ENCODE measurements around the gene ARHGDIA. TPM values are rescaled to one million over a fixed set of nuclear protein-coding genes. Genes with fewer than 3 reads are reported as not detected.

The ARHGDIA gene
- polyA plus RNA-seq, 3 donors = 145 to 242 (median 217) TPM

DNA sequence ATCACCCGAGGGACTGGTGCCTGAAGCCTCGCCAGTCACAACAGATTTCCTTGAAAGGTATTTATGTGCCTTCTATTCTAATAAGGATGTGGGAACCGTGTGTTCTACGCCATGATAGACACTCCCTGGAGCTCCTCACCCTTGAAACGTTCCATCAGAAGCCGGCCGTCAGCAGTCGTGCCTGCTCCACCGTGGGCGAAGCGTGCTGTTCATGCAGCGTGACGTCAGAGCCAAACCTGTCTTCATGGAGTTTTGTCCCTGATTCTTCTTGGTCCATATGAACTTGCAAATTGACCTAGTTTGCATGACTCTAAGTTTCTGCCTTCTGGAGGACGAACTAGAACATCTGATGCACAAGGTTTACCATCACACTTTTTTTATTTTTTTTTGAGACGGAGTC lies 31.8 kb downstream of the ARHGDIA start:
- no peak for DNase-seq (ENCODE audit: extremely low read depth in 1 of 11, low read depth in 9 of 11, low spot score in 4 of 11)

DNA sequence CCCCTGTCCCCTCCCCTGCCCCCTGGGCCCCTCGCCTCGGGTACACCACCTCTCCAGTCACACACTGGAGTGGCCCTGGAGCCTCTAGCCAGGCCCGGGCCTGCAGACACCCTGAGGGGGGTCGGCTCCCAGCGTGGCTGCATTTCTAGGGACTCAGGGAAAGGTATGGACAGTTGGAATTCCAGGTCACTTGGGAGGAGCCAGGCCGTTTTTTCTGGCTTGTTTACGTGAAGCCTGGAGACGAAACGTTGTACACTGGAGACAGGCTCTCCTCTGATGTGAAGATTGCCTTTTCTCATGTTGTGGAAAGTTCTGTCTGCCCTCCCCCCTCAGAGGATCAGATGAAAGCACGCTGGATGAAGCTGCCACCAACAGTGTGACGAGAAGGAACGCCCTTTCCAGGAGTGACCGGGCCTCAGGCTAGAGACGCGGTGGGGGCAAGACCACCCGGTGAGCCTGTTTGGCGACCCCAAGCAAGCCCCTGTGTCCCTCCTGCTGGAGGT lies 32.3 kb downstream of the ARHGDIA start:
- DNase-seq (ENCODE audit: extremely low read depth in 1 of 11, low read depth in 9 of 11, low spot score in 4 of 11) = no peak

DNA sequence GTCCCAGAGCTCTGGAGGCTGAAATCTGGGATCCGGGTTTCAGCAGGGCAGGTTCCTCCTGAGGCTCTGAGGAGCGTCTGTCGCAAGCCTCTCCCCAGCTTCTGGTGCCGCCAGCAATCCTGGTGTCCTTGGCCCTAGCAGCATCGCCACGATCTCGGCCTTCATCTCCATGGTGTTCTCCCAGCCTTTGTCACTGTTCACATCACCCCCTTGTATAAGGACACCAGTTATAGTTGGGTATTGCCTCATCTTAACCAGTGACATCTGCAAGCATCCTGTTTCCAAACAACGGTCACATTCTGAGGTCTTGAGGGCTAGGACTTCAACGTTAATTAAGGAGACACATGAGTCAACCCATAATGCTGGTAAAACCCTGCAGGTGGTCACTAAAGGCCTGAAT lies 33.5 kb downstream of the ARHGDIA start:
- DNase-seq (ENCODE audit: extremely low read depth in 1 of 11, low read depth in 9 of 11, low spot score in 4 of 11) = no peak

DNA sequence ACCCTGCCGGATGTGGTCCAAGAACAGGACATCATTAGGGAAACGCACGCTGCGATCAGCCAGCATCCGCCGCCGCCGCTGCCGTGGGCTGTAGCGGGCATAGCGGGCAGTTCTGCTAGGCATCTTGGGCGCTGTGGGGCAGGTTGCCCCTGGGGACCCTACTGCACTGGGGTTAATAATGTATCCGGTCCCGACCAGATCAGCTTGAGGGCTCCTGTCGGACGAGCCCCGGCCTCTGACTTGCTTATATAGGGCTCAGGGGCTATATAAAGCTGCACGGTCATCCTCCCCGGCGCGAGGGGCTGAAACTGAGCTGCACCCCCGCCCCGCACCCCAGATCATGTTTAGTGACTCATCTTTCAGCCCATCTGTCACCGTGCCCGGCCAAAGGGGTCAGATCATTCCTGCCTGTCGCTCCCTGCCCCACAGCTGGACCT lies 36.3 kb downstream of the ARHGDIA start, which contains the start of gene PPP1R27:
Gene PPP1R27, minus strand, starts transcription at position 220 of the 437 bp plus-strand sequence. Its CDS starts 97 bp downstream, at position 123.
- no peak for DNase-seq (ENCODE audit: extremely low read depth in 1 of 11, low read depth in 9 of 11, low spot score in 4 of 11)

DNA sequence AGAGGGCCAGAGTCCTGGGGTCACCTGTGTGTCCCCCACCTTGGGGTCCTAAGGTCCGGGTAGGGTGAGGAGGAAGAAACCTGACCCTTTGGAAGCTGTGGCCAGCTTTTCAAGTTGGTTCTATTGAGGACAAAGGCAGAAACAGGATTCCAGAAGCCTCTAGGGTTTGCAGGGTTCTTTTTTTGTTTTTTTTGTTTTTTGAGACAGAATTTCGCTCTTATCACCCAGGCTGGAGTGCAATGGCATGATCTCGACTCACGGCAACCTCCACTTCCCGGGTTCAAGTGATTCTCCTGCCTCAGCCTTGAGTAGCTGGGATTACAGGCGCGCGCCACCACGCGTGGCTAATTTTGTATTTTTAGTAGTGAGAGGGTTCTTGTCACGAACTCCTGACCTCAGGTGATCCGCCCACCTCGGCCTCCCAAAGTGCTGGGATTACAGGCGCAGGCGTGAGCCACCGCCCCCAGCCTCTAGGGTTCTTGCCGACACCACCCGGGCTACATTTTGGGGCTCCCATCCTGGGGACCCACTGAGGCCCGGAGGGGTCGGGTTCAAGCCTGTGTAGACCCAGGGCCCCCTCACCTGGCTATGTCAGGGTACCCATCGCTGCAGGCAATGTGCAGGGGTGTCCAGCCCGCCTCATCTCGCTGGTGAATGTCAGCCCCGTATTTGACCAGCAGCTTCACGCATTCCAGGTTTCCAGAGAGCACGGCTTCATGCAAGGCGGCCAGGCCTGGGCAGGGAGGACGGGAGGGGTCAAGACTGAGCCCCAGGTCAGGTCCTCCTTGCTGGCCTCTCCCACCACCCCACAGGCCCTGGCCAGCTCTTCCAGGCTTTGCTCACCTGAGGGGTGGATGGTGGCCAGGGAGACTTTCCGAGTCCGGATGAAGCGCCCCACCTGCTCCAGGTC lies 37.0 kb downstream of the ARHGDIA start:
- DNase-seq (ENCODE audit: extremely low read depth in 1 of 11, low read depth in 9 of 11, low spot score in 4 of 11) = no peak

DNA sequence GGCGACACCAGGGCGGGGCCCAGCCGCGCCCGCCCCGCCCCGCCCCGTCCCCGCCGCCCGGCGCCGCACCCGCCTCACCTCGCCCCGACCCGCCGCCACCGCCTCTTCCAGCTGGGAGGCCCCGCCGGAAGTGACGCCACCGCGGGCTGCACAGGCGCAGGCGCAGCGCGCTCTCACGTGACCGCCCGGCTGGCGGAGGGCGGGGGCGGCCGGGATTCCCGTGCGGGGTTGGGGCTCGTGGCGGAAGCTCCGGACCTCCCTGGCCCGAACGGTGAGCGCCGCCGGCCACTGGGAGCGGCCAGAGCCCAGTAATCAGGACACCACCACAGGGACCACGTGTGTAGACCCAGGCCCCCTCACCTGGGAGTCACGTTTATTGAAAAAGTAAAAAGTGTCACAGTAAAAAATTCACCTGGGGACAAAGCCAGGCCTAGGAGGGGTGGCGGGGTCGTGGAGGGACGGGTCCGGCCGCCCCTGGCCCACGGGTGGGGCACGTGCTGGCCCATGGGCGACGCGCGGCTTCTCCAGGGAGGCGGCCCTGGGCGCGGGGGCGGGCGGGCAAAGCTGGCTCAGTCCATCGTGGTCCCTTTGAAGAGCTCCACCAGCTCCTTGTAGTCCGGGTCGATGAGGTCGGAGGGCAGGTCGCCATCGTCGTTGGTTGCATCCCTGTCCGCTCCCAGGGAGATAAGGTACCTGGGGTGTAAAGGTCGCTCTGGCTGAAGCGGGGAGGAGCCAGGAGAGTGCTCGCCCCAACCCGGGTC lies 37.8 kb downstream of the ARHGDIA start, which contains the start of gene MCRIP1:
Gene MCRIP1, minus strand, starts transcription at position 132 of the 761 bp plus-strand sequence. CDS start 8,785 bp downstream, outside the sequence.
- DNase-seq (ENCODE audit: extremely low read depth in 1 of 11, low read depth in 9 of 11, low spot score in 4 of 11) = peak; percentile 80 to 94 (median 89)

DNA sequence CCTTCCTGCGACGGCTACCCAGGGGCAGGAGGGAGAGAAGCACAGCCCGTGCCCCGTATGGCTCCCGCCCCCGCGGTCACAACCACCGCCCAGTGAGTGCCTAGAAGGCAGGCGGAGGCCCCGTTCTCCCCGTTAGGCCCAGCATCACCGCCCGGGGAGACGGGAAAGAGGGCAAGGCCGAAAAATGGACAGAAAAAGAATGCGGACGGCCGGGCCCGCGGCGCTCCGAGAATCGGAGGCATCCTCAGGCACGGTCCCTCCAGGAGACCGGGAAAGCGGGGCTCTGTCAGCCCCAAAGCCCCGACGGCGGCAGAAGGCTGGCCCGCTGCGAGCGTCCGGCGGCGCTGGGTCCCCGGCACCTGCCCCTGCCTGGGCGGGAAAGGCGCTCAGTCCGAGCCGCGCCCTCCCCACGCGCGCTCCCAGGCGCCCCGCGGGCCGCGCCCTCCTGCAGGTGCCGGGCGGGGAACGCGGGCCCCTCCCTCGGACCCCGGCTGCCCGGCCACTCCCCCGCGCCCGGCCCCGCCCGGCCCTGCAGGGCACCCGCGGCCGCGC lies 38.5 kb downstream of the ARHGDIA start:
- DNase-seq (ENCODE audit: extremely low read depth in 1 of 11, low read depth in 9 of 11, low spot score in 4 of 11) = no peak

DNA sequence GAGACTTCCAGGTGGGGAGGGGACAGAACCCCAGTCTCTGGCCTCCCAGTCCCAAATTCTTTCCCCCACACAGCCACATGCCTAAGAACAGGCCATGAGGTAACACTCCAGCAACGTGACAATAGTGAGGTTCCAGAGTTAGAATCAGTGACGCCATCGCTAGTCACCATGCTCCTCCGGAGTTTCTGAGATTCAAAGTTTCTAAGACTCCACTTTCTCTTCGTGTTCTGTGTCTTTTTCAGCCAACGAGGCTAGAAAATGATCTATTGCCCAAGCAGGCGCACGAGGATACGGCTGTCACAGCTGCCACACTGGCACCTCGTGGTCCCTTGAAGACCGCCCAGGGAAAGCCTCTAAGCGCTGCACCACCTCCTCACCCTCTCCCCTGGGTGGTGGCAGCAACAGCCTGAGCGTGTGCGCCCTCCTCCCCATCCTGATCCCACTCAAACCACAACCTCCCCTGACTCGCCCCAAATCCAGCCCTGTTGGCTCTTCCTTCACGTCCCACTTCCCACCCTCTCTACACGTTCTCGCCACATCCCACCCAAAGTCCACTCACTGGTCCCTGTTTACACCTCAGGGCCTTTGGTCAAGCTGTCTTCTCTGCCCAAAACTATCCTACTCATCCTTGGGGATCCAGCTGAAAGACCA lies 39.1 kb downstream of the ARHGDIA start:
- no peak for DNase-seq (ENCODE audit: extremely low read depth in 1 of 11, low read depth in 9 of 11, low spot score in 4 of 11)

DNA sequence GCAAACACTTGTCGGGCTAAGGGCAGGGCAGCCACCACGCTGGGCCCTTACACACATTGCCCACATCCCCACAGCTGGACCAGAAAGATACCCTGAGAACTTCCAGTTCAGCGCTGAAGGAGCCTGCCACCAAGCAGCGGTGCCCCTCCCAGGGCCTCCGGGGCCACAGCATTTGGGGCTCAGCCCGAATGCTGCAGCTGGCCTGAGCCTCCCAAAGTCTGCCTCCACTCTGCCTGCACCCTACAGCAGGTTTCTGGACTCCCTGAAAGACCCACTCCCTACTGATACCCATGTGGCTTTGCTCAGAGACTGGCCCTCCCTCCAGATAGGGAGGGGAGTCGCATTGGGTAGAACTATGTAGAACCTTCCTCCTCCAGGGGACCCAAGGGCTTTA lies 39.6 kb downstream of the ARHGDIA start:
- DNase-seq (ENCODE audit: extremely low read depth in 1 of 11, low read depth in 9 of 11, low spot score in 4 of 11) = no peak

DNA sequence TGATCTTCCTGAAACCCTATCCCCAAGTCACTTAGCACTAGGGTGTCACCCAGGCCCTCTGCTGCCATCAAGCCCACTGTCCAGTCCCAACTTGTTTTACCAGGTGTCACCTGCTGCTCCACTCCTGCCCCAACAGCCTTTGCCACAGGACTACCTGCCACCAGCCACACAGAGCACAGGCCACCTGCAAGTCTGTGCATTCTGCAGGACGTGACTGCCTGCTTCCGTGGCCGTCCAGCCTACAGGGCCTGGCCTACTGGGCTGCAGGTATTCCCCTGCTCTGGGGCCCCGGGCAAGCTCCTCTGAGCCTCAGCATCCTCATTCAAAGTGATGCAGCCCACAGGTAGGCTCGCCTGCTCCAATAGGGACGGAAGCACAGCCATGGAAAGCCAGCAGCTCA lies 41.3 kb downstream of the ARHGDIA start:
- DNase-seq (ENCODE audit: extremely low read depth in 1 of 11, low read depth in 9 of 11, low spot score in 4 of 11) = no peak

DNA sequence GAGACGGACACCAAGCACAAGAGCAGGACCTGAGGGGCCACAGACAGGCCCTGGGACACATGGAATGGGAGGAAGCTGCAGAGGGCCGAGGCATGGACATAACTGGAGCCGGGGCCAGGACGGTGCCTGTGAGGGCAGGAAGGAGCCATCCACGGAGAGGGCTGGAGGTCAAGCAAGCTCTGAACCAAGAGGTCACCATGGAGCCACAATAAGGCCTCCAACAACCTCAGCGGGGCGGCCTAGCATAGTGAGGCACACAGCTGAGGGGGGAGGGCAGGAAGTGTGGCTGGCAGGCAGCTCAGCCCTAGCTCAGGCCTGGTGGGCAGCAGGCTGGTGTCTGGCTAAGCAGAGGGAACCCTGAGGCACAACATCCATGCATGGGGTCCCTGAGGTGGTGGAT lies 42.5 kb downstream of the ARHGDIA start:
- DNase-seq (ENCODE audit: extremely low read depth in 1 of 11, low read depth in 9 of 11, low spot score in 4 of 11) = no peak

DNA sequence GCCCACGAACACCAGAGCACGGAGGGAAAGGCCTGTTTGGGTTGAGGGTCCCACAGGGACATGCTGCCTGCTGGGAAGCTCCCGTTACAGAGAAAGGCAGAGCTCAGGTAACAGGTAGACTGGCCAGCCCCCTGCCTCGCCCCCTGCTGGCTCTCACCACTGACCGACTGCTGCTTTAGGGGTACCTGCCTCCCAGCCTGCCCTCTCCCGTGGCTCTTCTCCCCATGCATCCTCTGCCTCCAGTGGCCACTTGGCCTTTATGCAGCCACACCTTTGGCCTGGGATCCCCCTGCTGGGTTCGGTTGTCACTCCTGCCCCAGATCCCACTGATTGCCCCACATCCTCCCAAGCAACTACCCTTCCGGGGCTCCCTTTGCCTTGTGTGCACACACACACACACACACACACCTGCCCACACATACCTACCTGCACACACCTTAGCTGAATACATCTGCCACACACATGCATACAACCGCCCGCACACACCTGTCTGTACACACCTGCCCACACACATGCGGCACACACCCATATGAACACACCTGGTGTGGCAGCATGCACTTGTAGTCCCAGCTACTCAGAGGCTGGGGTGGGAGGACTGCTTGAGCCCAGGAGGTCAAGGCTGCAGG lies 45.2 kb downstream of the ARHGDIA start:
- DNase-seq (ENCODE audit: extremely low read depth in 1 of 11, low read depth in 9 of 11, low spot score in 4 of 11) = no peak

DNA sequence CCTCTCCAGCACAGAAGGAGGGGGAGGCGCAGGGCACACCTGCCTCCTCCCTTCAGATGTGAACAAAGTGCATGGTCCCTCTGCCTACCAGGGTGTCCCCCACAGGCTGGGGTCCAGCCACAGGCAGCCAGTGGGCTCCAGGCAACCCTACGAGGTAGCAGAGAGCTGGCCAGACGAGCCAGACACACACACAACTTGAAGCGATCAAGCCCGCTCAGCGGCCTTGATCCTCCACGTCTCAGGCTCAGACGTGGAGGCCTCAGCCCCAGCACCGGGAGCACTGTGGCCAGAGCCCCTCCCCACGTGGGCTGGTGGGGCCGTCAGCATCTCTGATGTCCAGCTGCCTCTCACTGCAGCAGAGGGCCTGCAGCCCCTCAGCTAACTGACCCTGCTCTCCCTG lies 46.5 kb downstream of the ARHGDIA start:
- no peak for DNase-seq (ENCODE audit: extremely low read depth in 1 of 11, low read depth in 9 of 11, low spot score in 4 of 11)

DNA sequence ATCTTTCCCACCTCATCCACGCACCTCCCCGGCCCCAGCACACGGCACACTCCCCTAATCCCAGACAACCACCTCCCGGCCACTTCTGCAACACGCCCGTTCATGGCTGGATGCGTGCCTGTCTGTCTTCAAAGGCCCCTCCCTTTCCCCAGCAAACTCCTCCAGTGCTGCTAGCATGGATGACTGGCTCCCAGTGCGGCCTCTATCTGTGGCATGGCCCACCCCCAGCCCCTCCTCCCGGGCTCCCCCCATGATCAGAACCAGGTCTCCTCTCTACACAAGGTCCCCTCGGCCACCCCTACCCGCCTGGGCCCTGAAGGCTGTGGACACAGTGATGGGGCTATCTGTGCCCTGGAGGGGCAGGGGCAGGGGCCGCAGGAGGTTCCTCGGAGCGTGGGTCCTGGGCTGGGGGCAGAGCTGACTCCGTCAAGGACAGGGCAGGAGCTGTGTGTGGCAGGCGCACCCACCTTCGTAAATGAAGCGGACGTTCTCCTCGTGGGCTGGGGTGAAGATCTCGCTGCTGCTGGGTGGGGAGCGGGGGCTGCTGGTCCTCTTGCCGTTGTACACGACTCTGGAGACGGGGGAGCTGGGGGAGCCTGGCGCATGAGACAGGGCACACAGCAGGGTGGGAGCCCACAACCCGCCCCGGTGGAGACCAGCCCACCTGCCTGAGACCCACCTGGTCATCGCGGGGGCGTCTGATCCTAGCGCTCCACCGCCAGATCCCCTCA lies 47.2 kb downstream of the ARHGDIA start:
- DNase-seq (ENCODE audit: extremely low read depth in 1 of 11, low read depth in 9 of 11, low spot score in 4 of 11) = no peak

DNA sequence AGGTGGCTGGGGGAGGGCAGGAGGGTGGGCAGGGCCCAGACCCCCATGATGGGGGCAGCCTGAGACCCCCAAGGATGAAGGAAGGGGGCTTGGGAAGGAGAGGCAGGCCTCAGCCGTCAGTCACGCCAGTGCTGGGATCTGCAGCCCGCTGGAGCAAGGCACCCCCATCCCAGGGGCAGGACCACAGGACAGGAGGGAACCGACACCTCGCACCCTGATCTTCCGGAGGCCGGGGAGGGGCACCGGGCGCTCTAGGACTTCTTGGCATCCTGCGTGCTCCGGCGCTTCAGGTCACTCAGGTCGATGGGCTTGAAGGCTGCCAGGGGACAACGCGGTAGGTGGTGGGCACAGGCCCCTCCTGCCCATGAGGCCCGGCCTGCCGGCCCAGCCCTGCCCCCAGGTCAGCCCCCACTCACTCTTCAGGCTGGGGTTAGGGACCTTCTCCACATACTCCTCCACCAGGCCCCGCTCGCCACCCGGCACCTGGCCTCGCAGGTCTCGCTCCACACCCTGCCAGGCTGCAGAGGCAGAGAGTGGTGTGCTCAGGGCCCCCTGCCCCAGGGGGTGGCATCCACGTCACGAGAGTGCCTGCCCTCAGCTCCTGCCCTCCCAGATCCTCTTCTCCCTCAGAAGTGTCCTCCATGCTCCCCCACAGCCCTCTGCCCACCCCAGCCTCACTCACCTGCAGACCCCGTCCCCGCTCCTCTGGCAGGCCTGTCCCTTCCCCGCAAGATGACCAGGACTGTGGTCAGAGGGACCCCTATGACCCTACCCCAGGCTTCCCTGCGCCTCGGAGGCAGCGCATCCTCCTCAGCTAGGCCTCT lies 47.9 kb downstream of the ARHGDIA start:
- DNase-seq (ENCODE audit: extremely low read depth in 1 of 11, low read depth in 9 of 11, low spot score in 4 of 11) = no peak

DNA sequence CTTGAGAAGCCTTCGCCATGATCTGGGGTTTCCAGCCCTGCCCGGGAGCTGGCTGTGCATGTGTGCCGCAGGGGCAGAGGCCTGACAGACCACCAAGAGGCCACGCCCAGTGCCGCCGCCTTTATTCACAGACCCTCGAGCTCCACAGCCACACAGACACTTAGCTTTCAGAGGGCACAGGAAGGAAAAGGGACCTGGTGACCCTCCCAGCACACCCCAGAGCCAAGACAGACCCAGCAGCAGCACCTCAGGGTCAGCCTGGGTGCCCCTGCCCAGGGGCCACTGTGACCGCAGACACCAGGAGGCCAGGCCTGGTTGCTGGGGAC lies 48.9 kb downstream of the ARHGDIA start:
- DNase-seq (ENCODE audit: extremely low read depth in 1 of 11, low read depth in 9 of 11, low spot score in 4 of 11) = no peak

DNA sequence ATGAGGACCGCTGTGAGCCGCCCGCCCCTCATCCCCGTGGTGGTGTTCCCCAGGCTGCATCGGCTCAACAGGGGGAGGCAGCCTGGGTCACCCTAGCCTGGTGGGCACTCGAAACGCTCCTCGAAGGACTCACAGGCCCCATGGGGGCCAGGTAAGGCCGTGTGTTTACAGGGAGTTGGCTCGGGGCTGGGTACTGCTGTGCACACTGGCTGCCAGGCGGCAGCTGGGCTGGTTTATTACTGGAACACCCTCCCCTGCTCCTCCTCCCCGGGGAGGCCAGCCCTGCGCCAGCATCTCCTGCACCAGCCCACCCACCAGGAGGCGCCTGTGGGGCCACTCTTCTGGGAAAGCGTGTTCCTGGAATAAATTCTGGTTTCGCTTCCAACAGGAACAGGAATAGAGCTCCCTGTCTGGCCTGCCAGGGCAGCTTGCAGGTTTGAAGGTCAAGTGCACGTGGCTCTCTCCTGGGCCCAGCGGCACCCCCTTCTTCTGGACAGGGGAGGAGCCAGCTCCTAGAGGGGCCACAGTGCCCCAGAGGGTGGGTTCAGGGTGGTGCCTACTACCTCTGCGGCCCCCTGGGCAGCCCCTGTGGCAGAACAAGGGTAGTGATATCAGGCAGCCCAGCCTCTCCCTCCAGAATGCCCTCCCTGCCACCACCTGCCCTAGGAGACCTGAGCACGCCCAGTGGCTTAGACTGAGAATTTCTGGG lies 49.4 kb downstream of the ARHGDIA start:
- DNase-seq (ENCODE audit: extremely low read depth in 1 of 11, low read depth in 9 of 11, low spot score in 4 of 11) = no peak

Data from renal cortex interstitium (tissue), 11 donors.